Measurements from ENCODE around the gene DMD. TPM values are rescaled to one million over a fixed set of nuclear protein-coding genes. Genes with fewer than 3 reads are reported as not detected.
"Not testable (repeated sequence)": the region's sequence is repeated elsewhere in the genome, so short reads cannot be mapped to it uniquely, and the experiment has no call there.

DMD gene
- total RNA-seq, 1 donor from 2014 or later = 23.9 TPM

GRCh38 chrX:33087411-33087810, 123.9 kb downstream of the DMD start:
- H3K36me3 Mint-ChIP-seq (ENCODE audit: insufficient read depth) = no peaks in the 10 kb centered on the region
- no peak for TF ChIP-seq CTCF (IDR thresholded peaks at IDR 0.05; ENCODE audit: unreplicated experiment)

GRCh38 chrX:33086886-33087285, 124.5 kb downstream of the DMD start:
- Mint-ChIP-seq H3K4me1 (ENCODE audit: low read depth) (no peaks in the 10 kb centered on the region), H3K27ac (no peak overlapping the region), H3K27me3 (no peaks in the 10 kb centered on the region), H3K9me3 (ENCODE audit: low read depth) (no peaks in the 10 kb centered on the region), H3K36me3 (ENCODE audit: insufficient read depth) (no peaks in the 10 kb centered on the region), H3K4me3 (ENCODE audit: low read depth) (no peak overlapping the region)
- no peak for DNase-seq (ENCODE audit: low spot score, unreplicated experiment)
- no peak for TF ChIP-seq CTCF (IDR thresholded peaks at IDR 0.05; ENCODE audit: unreplicated experiment)

More at GRCh38 chrX:33087411-33087810, 123.9 kb downstream of the DMD start:
- H3K4me3 Mint-ChIP-seq (ENCODE audit: low read depth) = no peak overlapping the region
- no peaks in the 10 kb centered on the region for H3K27me3 Mint-ChIP-seq
- H3K9me3 Mint-ChIP-seq (ENCODE audit: low read depth) = no peaks in the 10 kb centered on the region
- no peak overlapping the region for H3K27ac Mint-ChIP-seq
- no peaks in the 10 kb centered on the region for H3K4me1 Mint-ChIP-seq (ENCODE audit: low read depth)
- no peak for DNase-seq (ENCODE audit: low spot score, unreplicated experiment)

GRCh38 chrX:33082371-33082770, 129.0 kb downstream of the DMD start:
- DNase-seq (ENCODE audit: low spot score, unreplicated experiment) = no peak
- Mint-ChIP-seq H3K36me3 (ENCODE audit: insufficient read depth) (peaks cover 1% of the 10 kb centered on the region), H3K9me3 (ENCODE audit: low read depth) (peaks cover 6% of the 10 kb centered on the region), H3K27me3 (no peaks in the 10 kb centered on the region), H3K4me3 (ENCODE audit: low read depth) (no peak overlapping the region), H3K27ac (no peak overlapping the region), H3K4me1 (ENCODE audit: low read depth) (no peaks in the 10 kb centered on the region)
- TF ChIP-seq CTCF (IDR thresholded peaks at IDR 0.05; ENCODE audit: unreplicated experiment) = no peak

- Mint-ChIP-seq H3K4me1 (ENCODE audit: low read depth) (no peaks in the 10 kb centered on the region), H3K9me3 (ENCODE audit: low read depth) (peaks cover 11% of the 10 kb centered on the region), H3K36me3 (ENCODE audit: insufficient read depth) (peaks cover 1% of the 10 kb centered on the region), H3K4me3 (ENCODE audit: low read depth) (no peak overlapping the region), H3K27me3 (no peaks in the 10 kb centered on the region), H3K27ac (no peak overlapping the region)
- no peak for DNase-seq (ENCODE audit: low spot score, unreplicated experiment)
- no peak for TF ChIP-seq CTCF (IDR thresholded peaks at IDR 0.05; ENCODE audit: unreplicated experiment)
These were observed 133.1 kb downstream of the DMD start for GRCh38 chrX:33078273-33078672.

GRCh38 chrX:33073660-33074059, 137.7 kb downstream of the DMD start:
- not testable (repeated sequence) for H3K4me3 Mint-ChIP-seq (ENCODE audit: low read depth); H3K4me1 Mint-ChIP-seq (ENCODE audit: low read depth); H3K27me3 Mint-ChIP-seq; DNase-seq (ENCODE audit: low spot score, unreplicated experiment); H3K27ac Mint-ChIP-seq; H3K36me3 Mint-ChIP-seq (ENCODE audit: insufficient read depth); H3K9me3 Mint-ChIP-seq (ENCODE audit: low read depth)

- no peak for DNase-seq (ENCODE audit: low spot score, unreplicated experiment)
- no peaks in the 10 kb centered on the region for H3K4me1 Mint-ChIP-seq (ENCODE audit: low read depth)
- TF ChIP-seq CTCF (IDR thresholded peaks at IDR 0.05; ENCODE audit: unreplicated experiment) = no peak
- no peak overlapping the region for H3K4me3 Mint-ChIP-seq (ENCODE audit: low read depth)
- no peaks in the 10 kb centered on the region for H3K9me3 Mint-ChIP-seq (ENCODE audit: low read depth)
- no peaks in the 10 kb centered on the region for H3K36me3 Mint-ChIP-seq (ENCODE audit: insufficient read depth)
- no peaks in the 10 kb centered on the region for H3K27me3 Mint-ChIP-seq
- no peak overlapping the region for H3K27ac Mint-ChIP-seq
These were observed 145.9 kb downstream of the DMD start for GRCh38 chrX:33065415-33065814.
